PC-3 (cell line): ENCODE results near the gene DCAF5. TPM values are rescaled to one million over a fixed set of nuclear protein-coding genes. Genes with fewer than 3 reads are reported as not detected.
A peak's percentile ranks its signal among the peaks of the same experiment; 100 is the strongest.

Experiments
- ATAC-seq: fragments of 200-7000 bp; cut with Tn5 transposase; 2 replicates; pipeline ENCODE4 v1.9.1; 2020; ENCODE audit warnings: mild to moderate bottlenecking, moderate library complexity
- BruUV-seq: library from RNA; stranded (reverse); fragments of 400-500 nt; replicated peaks from 2 replicates; lab custom pipeline; 2021; lab: Mats Ljungman, UMichigan
- CTCF ChIA-PET: fragments of 300-600 bp; sonication (Branson Sonifier 250); formaldehyde crosslinking; loops from one replicate; lab custom pipeline; 2022; ENCODE audit warnings: antibody characterized with exemption; lab: Charles Lee
- POLR2A ChIA-PET: fragments of 300-600 bp; sonication (Branson Sonifier 250); formaldehyde crosslinking; loops from one replicate; lab custom pipeline; 2022; ENCODE audit warnings: antibody characterized with exemption; ENCODE audit not compliant: unreplicated experiment; lab: Charles Lee
- DNase-seq: peaks from one replicate; pipeline ENCODE4 v3.0.0-alpha.2; 2015
- H2AFZ ChIP-seq: fragments of 300-600 bp; sonication (generic); 2 replicates; pipeline ENCODE4 v1.6.0; 2016; ENCODE audit warnings: antibody characterized with exemption, low read length
- H3F3A ChIP-seq: fragments of 300-600 bp; sonication (generic); one replicate; pipeline ENCODE4 v1.6.0; 2017; ENCODE audit warnings: antibody characterized with exemption, low read length, control low read depth, mild to moderate bottlenecking; ENCODE audit not compliant: unreplicated experiment
- H3K27ac ChIP-seq: fragments of 300-600 bp; sonication (generic); 2 replicates; pipeline ENCODE4 v1.5.1; 2016; ENCODE audit warnings: mild to moderate bottlenecking, low read length
- H3K27me3 ChIP-seq: fragments of 300-600 bp; sonication (generic); 2 replicates; pipeline ENCODE4 v1.6.1; 2016; ENCODE audit warnings: low read length, mixed read lengths
- H3K36me3 ChIP-seq: fragments of 300-600 bp; sonication (generic); 2 replicates; pipeline ENCODE4 v1.6.1; 2016; ENCODE audit warnings: low read depth, mixed run types, low read length, mixed read lengths
- H3K4me1 ChIP-seq: fragments of 300-600 bp; sonication (generic); 2 replicates; pipeline ENCODE4 v1.5.1; 2016; ENCODE audit warnings: low read length; ENCODE audit not compliant: insufficient read depth
- H3K4me2 ChIP-seq: fragments of 300-600 bp; sonication (generic); 2 replicates; pipeline ENCODE4 v1.6.0; 2016; ENCODE audit warnings: low read length
- H3K4me3 ChIP-seq: fragments of 300-600 bp; sonication (generic); 2 replicates; pipeline ENCODE4 v1.5.1; 2016; ENCODE audit warnings: mild to moderate bottlenecking, low read length, mixed read lengths
- H3K79me2 ChIP-seq: fragments of 300-600 bp; sonication (generic); 2 replicates; pipeline ENCODE4 v1.6.1; 2017; ENCODE audit warnings: low read length, mixed read lengths
- H3K9ac ChIP-seq: fragments of 300-600 bp; sonication (generic); 2 replicates; pipeline ENCODE4 v1.6.0; 2016; ENCODE audit warnings: mild to moderate bottlenecking, low read length
- H3K9me2 ChIP-seq: fragments of 300-600 bp; sonication (generic); replicated peaks from 2 replicates; pipeline ENCODE4 v1.6.1; 2016; ENCODE audit warnings: mixed run types, low read length, mixed read lengths
- H3K9me3 ChIP-seq: fragments of 300-600 bp; sonication (generic); 2 replicates; pipeline ENCODE4 v1.6.1; 2016; ENCODE audit warnings: low read length, mixed read lengths
- H4K20me1 ChIP-seq: fragments of 300-600 bp; sonication (generic); 2 replicates; pipeline ENCODE4 v1.6.1; 2016; ENCODE audit warnings: low read length, mixed read lengths
- EZH2 ChIP-seq: fragments of 300-600 bp; sonication (generic); IDR thresholded peaks from one replicate; pipeline ENCODE4 v1.6.1; 2017; ENCODE audit warnings: antibody characterized with exemption, mild to moderate bottlenecking, low read length; ENCODE audit not compliant: unreplicated experiment
- EZH2phosphoT487 ChIP-seq: fragments of 300-600 bp; sonication (generic); IDR thresholded peaks from 2 replicates; pipeline ENCODE4 v1.6.1; 2018; ENCODE audit warnings: mild to moderate bottlenecking, antibody characterized with exemption, low read length, borderline replicate concordance
- intact Hi-C: fragments of 100-400 bp; cut with micrococcal nuclease; formaldehyde crosslinking; loops from 2 replicates; pipeline ENCODE4 v1.9.0; 2023
- total RNA-seq: library from RNA; depleted of rRNA; stranded (reverse); fragments of >200 nt; gene quantifications from 2 replicates; pipeline ENCODE4 v1.2.3, GENCODE V29; 2014
- TF ChIP-seq, protein P1 (sequence below): fragments of 300-600 bp; sonication (generic); conservative IDR thresholded peaks from 2 replicates; pipeline ENCODE4 v1.5.1; 2017; ENCODE audit warnings: antibody characterized with exemption, low read depth, mild to moderate bottlenecking, low read length

DCAF5 gene
- total RNA-seq, 1 experiment from 2014 or later, result 17.5 TPM

DNA sequence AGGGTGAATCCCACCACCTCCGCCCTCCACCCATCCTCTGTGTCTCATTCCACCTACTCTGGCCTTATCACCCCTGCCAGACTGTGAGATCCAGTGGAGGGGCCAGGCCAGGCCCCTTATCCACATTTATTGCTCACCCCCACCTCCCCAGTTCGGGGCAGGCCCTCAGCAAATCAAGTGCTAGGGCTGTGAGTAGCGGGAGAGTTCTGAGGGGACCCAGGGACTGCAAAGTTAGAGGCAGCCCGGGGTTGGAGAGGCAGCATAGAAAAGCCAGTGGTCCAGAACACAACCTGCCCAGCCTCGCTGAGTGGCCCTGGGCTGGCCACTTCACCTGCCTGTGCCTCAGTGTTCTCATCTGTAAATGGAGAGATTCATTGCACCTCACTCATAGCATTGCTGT is 146.6 kb downstream of the DCAF5 start:
- intact Hi-C loops, result loop anchor here (5.0 kb wide), 1 partner anchor 86 kb away; no protein-coding TSS in a partner anchor
- Histone ChIP-seq H3K27ac (peak overlapping the region; percentile 43), H3K9ac (no peak overlapping the region), H3K4me1 (peaks cover 34% of the 10 kb centered on the region), H3K27me3 (no peaks in the 10 kb centered on the region), H2AFZ (no peak overlapping the region), H3K9me2 (no peaks in the 10 kb centered on the region), H3K4me3 (no peak overlapping the region), H3K36me3 (no peaks in the 10 kb centered on the region), H4K20me1 (no peaks in the 10 kb centered on the region), H3K79me2 (no peaks in the 10 kb centered on the region), H3K4me2 (no peak overlapping the region), H3K9me3 (no peaks in the 10 kb centered on the region), H3F3A (no peaks in the 10 kb centered on the region)
- POLR2A ChIA-PET, result interaction anchor here (0.7 kb wide), 1 partner anchor 26 kb away, joined by 11 read pairs; no protein-coding TSS in a partner anchor
- ATAC-seq, result no peak
- TF ChIP-seq, protein P1, sequence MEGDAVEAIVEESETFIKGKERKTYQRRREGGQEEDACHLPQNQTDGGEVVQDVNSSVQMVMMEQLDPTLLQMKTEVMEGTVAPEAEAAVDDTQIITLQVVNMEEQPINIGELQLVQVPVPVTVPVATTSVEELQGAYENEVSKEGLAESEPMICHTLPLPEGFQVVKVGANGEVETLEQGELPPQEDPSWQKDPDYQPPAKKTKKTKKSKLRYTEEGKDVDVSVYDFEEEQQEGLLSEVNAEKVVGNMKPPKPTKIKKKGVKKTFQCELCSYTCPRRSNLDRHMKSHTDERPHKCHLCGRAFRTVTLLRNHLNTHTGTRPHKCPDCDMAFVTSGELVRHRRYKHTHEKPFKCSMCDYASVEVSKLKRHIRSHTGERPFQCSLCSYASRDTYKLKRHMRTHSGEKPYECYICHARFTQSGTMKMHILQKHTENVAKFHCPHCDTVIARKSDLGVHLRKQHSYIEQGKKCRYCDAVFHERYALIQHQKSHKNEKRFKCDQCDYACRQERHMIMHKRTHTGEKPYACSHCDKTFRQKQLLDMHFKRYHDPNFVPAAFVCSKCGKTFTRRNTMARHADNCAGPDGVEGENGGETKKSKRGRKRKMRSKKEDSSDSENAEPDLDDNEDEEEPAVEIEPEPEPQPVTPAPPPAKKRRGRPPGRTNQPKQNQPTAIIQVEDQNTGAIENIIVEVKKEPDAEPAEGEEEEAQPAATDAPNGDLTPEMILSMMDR, result no peak
- no peak for TF ChIP-seq EZH2
- TF ChIP-seq EZH2phosphoT487, result no peak
- DNase-seq, result no peak
- BruUV-seq, result no TSS peak
- CTCF ChIA-PET, result interaction anchor here (0.6 kb wide), 2 partner anchors 10 to 163 kb away, joined by 3 read pairs; no protein-coding TSS in a partner anchor

DNA sequence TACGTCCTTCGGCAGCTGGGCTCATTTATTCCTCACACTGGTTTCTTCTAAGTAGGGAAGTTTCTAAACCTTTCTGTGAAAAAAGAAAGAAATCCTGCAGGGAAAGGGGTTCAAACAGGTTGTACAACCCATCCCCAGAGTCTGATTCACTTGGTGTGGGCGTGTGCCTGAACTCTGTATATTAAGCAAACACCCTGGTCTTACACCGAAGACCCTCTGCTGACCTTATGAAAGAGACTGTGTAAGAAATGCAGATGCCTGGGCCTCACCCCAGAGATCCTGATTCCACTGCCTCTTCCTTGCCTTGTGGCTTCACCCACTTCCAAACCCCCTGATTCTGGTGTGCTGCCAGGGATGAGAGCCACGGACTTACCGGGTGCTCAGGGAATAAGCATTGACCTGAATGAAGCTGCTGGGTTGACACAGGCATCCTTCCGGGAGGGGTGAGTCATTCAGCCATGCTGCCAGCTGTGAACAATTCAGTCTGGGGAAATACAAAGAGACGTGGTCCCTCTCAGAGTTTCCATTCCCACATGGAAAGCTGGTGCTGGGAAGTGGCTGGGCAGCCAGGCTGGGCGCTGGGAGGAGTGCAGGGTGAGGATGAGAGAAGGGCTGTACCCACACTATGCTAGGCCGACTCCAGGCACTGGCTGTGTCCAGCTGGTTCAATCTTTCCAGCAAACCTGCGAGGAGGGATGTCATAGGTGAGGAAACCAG is 147.3 kb downstream of the DCAF5 start:
- TF ChIP-seq EZH2phosphoT487, result no peak
- TF ChIP-seq EZH2, result no peak
- TF ChIP-seq, protein P1, result no peak
- peak overlapping the region; percentile 70 for H3K4me2 ChIP-seq
- 0 out of 2 replicates have a peak overlapping the region, but pooled peaks have one; percentile 26 for H2AFZ ChIP-seq
- POLR2A ChIA-PET, result interaction anchor here (0.6 to 0.7 kb wide), 2 partner anchors 26 to 181 kb away, joined by 8 to 11 read pairs; no protein-coding TSS in a partner anchor
- H3K27ac ChIP-seq, result peak overlapping the region; percentile 43
- H3K27me3 ChIP-seq, result no peaks in the 10 kb centered on the region
- no peaks in the 10 kb centered on the region for H3K36me3 ChIP-seq
- no peaks in the 10 kb centered on the region for H3K9me2 ChIP-seq
- no peaks in the 10 kb centered on the region for H3K79me2 ChIP-seq
- H3F3A ChIP-seq, result no peaks in the 10 kb centered on the region
- ATAC-seq, result peak; percentile 90
- no peaks in the 10 kb centered on the region for H3K9me3 ChIP-seq
- H4K20me1 ChIP-seq, result no peaks in the 10 kb centered on the region
- intact Hi-C loops, result loop anchor here (1.0 to 5.0 kb wide), 2 partner anchors 26 to 87 kb away; partner anchors contain the start of gene ACTN1
- H3K9ac ChIP-seq, result peak overlapping the region; percentile 10; the same call in 1 of the 2 replicates
- CTCF ChIA-PET, result interaction anchor here (0.6 kb wide), 1 partner anchor 162 kb away, joined by 3 read pairs; no protein-coding TSS in a partner anchor
- peaks cover 30% of the 10 kb centered on the region for H3K4me1 ChIP-seq
- DNase-seq, result peak; percentile 91
- peak overlapping the region; percentile 30; the same call in 1 of the 2 replicates for H3K4me3 ChIP-seq
- no TSS peak for BruUV-seq
